A673 (cell line): ENCODE data around the gene ALDH9A1.

ENCODE experiments used
- EZH2 ChIP-seq: fragments of 200-600 bp; sonication (generic); IDR thresholded peaks from 2 replicates; pipeline ENCODE4 v1.6.1; 2017; ENCODE audit warnings: borderline replicate concordance, low read depth, mild to moderate bottlenecking, mixed read lengths, antibody characterized with exemption, low read length; ENCODE audit not compliant: poor library complexity, severe bottlenecking
- TF ChIP-seq, protein P1 (sequence below): fragments of 300-800, 200-600 bp; sonication (generic); conservative IDR thresholded peaks from 2 replicates; pipeline ENCODE4 v1.5.1; 2017; ENCODE audit warnings: low read depth, mild to moderate bottlenecking, antibody characterized with exemption, low read length, moderate library complexity, mixed read lengths

GRCh38 chr1:165696625-165697100 is 1.7 kb downstream of the ALDH9A1 start:
- TF ChIP-seq, protein P1, sequence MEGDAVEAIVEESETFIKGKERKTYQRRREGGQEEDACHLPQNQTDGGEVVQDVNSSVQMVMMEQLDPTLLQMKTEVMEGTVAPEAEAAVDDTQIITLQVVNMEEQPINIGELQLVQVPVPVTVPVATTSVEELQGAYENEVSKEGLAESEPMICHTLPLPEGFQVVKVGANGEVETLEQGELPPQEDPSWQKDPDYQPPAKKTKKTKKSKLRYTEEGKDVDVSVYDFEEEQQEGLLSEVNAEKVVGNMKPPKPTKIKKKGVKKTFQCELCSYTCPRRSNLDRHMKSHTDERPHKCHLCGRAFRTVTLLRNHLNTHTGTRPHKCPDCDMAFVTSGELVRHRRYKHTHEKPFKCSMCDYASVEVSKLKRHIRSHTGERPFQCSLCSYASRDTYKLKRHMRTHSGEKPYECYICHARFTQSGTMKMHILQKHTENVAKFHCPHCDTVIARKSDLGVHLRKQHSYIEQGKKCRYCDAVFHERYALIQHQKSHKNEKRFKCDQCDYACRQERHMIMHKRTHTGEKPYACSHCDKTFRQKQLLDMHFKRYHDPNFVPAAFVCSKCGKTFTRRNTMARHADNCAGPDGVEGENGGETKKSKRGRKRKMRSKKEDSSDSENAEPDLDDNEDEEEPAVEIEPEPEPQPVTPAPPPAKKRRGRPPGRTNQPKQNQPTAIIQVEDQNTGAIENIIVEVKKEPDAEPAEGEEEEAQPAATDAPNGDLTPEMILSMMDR: no peak
- no peak for TF ChIP-seq EZH2
